Fibroblast of skin of abdomen (primary cell): ENCODE data around the gene GOLGA3.
A peak's percentile ranks its signal among the peaks of the same experiment; 100 is the strongest.
"Not testable (repeated sequence)": the region's sequence is repeated elsewhere in the genome, so short reads cannot be mapped to it uniquely, and the experiment has no call there.

Experiments used
- DNase-seq: peaks from one replicate; pipeline ENCODE4 v3.0.0-alpha.2; 2013

The GOLGA3 gene

GRCh38 chr12:132847363-132848356 lies 19.0 kb upstream of the GOLGA3 start:
- DNase-seq = no peak

- DNase-seq = not testable (repeated sequence)
Observed at GRCh38 chr12:132844681-132845080, 16.0 kb upstream of the GOLGA3 start.

- DNase-seq = no peak
Observed at GRCh38 chr12:132842449-132843045, 13.9 kb upstream of the GOLGA3 start.

GRCh38 chr12:132841151-132841550 lies 12.5 kb upstream of the GOLGA3 start:
- DNase-seq = no peak

- DNase-seq = no peak
Observed at GRCh38 chr12:132840536-132840935, 11.9 kb upstream of the GOLGA3 start.

GRCh38 chr12:132839558-132840235 lies 11.0 kb upstream of the GOLGA3 start:
- no peak for DNase-seq

GRCh38 chr12:132838410-132839080 lies 9.9 kb upstream of the GOLGA3 start:
- DNase-seq = no peak

- DNase-seq = no peak
Observed at GRCh38 chr12:132837693-132838409, 9.2 kb upstream of the GOLGA3 start.

GRCh38 chr12:132836795-132837331 lies 8.2 kb upstream of the GOLGA3 start:
- no peak for DNase-seq

GRCh38 chr12:132836230-132836629 lies 7.6 kb upstream of the GOLGA3 start:
- DNase-seq = not testable (repeated sequence)

- no peak for DNase-seq
Observed at GRCh38 chr12:132835076-132836025, 6.7 kb upstream of the GOLGA3 start.

- no peak for DNase-seq
Observed at GRCh38 chr12:132834181-132834711, 5.6 kb upstream of the GOLGA3 start.

- DNase-seq = no peak
Observed at GRCh38 chr12:132833341-132833740, 4.7 kb upstream of the GOLGA3 start.

GRCh38 chr12:132831771-132832170 lies 3.1 kb upstream of the GOLGA3 start:
- no peak for DNase-seq

GRCh38 chr12:132827763-132828703 lies 636 bp downstream of the GOLGA3 start:
- peak; percentile 63 for DNase-seq

GRCh38 chr12:132825861-132826260 lies 2.8 kb downstream of the GOLGA3 start:
- DNase-seq = no peak

GRCh38 chr12:132825089-132825488 lies 3.6 kb downstream of the GOLGA3 start:
- no peak for DNase-seq

GRCh38 chr12:132824053-132824452 lies 4.6 kb downstream of the GOLGA3 start:
- DNase-seq = no peak

- no peak for DNase-seq
Observed at GRCh38 chr12:132818562-132818961, 10.1 kb downstream of the GOLGA3 start.
